Activated naive CD4-positive, alpha-beta T cell treated with anti-CD3 and anti-CD28 coated beads, Interleukin-2, amount 50 U/mL, for 72 hours (primary cell): ENCODE data around the gene ZDHHC4. TPM values are rescaled to one million over a fixed set of nuclear protein-coding genes. Genes with fewer than 3 reads are reported as not detected.
A peak's percentile ranks its signal among the peaks of the same experiment; 100 is the strongest.
"Not testable (repeated sequence)": the region's sequence is repeated elsewhere in the genome, so short reads cannot be mapped to it uniquely, and the experiment has no call there.

Source experiments
- ATAC-seq, 2 donors: fragments of 150-1000 bp; cut with Tn5 transposase; 2 replicates each; pipeline ENCODE4 v1.10.0; 2021; ENCODE audit warnings: mild to moderate bottlenecking in 2 of 2, moderate library complexity in 2 of 2
- DNase-seq, 2 donors: peaks; one replicate each; pipeline ENCODE4 v3.0.0; 2021 to 2022; ENCODE audit warnings: low spot score in 2 of 2
- H3K27ac Mint-ChIP-seq, 2 donors: one replicate each; pipeline ENCODE4 v1.8.0; 2022; ENCODE audit warnings: mild to moderate bottlenecking in 2 of 2, mixed read lengths in 2 of 2
- H3K36me3 Mint-ChIP-seq, 2 donors: one replicate each; pipeline ENCODE4 v1.8.0; 2022; ENCODE audit warnings: mixed read lengths in 2 of 2
- H3K9me3 Mint-ChIP-seq, 2 donors: one replicate each; pipeline ENCODE4 v1.8.0; 2022; ENCODE audit warnings: mixed read lengths in 2 of 2
- total RNA-seq, 2 donors: library from RNA; stranded (reverse); gene quantifications; one replicate each; pipeline ENCODE4 v1.2.3, GENCODE V29; 2022

ZDHHC4 gene
- total RNA-seq, 2 donors from 2014 or later, result 25.7 to 40.6 TPM

DNA sequence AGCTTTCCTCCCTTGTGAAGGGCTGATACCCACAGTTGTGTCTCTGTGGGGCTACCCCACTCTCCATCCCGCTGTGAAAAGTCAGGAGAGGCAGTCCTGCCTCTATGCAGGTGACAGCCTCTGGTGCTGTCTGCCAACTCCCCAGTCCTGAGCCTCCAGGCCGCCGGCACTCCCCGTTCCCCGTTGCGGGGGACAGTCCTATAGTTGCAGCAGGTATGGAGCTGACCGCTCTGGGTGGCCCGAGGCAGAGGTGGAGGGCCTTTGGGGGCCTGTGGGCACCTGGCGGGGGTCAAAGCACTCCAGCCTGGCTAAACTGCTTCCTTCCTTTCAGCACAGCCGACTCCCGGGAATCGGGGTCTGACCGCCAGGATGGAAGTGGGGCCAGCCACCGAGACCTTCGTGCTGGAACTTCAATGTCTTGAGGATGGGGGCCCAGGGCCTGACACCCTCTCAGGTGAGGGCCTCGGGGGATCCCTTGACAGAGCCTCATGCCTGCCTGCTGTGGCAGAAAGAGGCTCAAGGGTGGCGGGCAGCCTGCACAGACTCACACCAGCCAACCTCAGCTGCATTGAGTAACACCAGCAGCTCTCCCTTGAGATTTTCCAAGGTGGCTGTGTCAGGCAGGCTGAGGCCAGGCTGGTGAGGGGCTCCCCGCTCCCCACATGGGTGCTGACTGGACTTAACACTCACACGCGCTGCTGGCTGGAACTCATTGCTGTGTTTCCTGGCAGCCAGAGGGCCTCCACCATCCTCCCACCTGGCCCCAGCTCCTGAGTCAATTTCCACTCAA lies 39.8 kb downstream of the ZDHHC4 start:
- peaks cover 10 to 15% of the 10 kb centered on the region in 2 donors for H3K36me3 Mint-ChIP-seq
- no peak for DNase-seq
- ATAC-seq, result no peak
- no peak overlapping the region for H3K27ac Mint-ChIP-seq
- no peaks in the 10 kb centered on the region for H3K9me3 Mint-ChIP-seq

DNA sequence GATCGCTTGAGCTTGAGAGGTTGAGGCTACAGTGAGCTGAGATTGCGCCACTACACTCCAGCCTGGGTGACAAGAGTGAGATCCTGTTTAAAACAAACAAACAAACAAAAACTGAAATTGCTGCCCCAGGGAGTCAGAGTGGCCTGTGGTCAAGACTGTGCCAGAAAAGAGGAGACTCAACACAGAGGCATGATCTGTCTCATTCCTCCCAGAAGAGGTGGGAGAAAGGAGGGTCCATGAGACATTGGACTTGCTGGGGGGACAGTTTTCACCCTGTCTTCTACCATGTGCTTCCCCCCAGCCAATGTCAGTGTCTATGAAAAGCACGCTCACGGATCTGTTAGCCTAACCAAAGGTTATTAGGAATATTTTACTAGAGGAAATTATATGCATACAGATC lies 41.4 kb downstream of the ZDHHC4 start:
- DNase-seq (no peak), ATAC-seq (no peak)
- Mint-ChIP-seq H3K27ac (no peak overlapping the region), H3K9me3 (no peaks in the 10 kb centered on the region), H3K36me3 (peaks cover 14 to 15% of the 10 kb centered on the region in 2 donors)

- H3K36me3 Mint-ChIP-seq, result peaks cover 9 to 14% of the 10 kb centered on the region in 2 donors
- no peaks in the 10 kb centered on the region for H3K9me3 Mint-ChIP-seq
- H3K27ac Mint-ChIP-seq, result no peak overlapping the region
- no peak for DNase-seq
- ATAC-seq, result peak in 1 of 2 donors; percentile 36
These were observed 42.7 kb downstream of the ZDHHC4 start for GRCh38 chr7:6619961-6620360.

- Mint-ChIP-seq H3K9me3 (no peaks in the 10 kb centered on the region), H3K36me3 (peaks cover 9 to 14% of the 10 kb centered on the region in 2 donors), H3K27ac (no peak overlapping the region)
- ATAC-seq, result no peak
- no peak for DNase-seq
These were observed 44.2 kb downstream of the ZDHHC4 start for GRCh38 chr7:6621195-6622133.

DNA sequence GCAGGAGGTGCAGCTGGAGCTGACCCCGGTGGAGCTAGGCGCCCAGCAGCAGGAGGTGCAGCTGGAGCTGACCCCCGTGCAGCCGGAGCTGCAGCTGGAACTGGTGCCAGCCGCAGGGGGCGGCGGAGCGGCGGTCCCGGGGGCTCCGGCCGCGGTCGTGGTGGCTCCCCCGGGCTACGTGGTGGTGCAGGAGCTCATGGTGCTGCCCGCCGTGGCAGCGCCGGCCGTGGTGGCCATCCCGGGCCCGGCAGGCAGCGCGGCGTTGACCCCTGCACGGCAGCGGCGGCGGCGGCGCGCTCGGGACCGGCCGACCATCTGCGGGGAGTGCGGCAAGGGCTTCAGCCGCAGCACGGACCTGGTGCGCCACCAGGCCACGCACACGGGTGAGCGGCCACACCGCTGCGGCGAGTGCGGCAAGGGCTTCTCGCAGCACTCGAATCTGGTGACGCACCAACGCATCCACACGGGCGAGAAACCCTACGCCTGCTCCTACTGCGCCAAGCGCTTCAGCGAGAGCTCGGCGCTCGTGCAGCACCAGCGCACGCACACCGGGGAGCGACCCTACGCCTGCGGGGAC lies 45.0 kb downstream of the ZDHHC4 start:
- Mint-ChIP-seq H3K9me3 (no peaks in the 10 kb centered on the region), H3K36me3 (peaks cover 9 to 14% of the 10 kb centered on the region in 2 donors), H3K27ac (no peak overlapping the region)
- ATAC-seq, result no peak
- DNase-seq, result no peak

GRCh38 chr7:6623589-6624245 lies 46.5 kb downstream of the ZDHHC4 start:
- no peak for DNase-seq
- peak overlapping the region; percentile 79 to 89 for H3K27ac Mint-ChIP-seq
- peaks cover 9 to 14% of the 10 kb centered on the region in 2 donors for H3K36me3 Mint-ChIP-seq
- peak; percentile 22 to 82 for ATAC-seq
- no peaks in the 10 kb centered on the region for H3K9me3 Mint-ChIP-seq

- DNase-seq, result no peak
- Mint-ChIP-seq H3K27ac (peak overlapping the region; percentile 79 to 89), H3K36me3 (peaks cover 9 to 14% of the 10 kb centered on the region in 2 donors), H3K9me3 (no peaks in the 10 kb centered on the region)
- no peak for ATAC-seq
These were observed 47.0 kb downstream of the ZDHHC4 start for GRCh38 chr7:6624246-6624611.

DNA sequence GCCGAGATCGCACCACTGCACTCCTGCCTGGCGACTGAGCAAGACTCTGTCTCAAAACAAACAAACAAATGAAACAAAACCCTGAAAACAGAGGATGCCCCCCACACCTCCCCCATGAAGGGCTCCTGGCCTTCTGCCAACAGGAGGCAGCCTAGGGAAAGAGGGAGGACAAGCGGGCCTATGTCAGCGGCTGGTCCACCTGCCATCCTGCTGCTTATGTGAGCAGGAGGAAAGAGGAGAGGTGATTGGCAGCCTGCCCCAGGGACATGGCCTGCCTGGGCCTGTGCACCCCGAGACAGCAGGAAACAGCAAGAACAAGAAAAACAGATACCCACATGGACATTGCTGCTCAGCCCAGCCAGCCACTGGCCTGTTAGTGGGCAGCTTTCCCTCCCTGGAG lies 50.8 kb downstream of the ZDHHC4 start:
- no peak overlapping the region for H3K27ac Mint-ChIP-seq
- DNase-seq, result no peak
- ATAC-seq, result no peak
- H3K36me3 Mint-ChIP-seq, result peaks cover 0 to 3% of the 10 kb centered on the region in 2 donors
- H3K9me3 Mint-ChIP-seq, result no peaks in the 10 kb centered on the region

DNA sequence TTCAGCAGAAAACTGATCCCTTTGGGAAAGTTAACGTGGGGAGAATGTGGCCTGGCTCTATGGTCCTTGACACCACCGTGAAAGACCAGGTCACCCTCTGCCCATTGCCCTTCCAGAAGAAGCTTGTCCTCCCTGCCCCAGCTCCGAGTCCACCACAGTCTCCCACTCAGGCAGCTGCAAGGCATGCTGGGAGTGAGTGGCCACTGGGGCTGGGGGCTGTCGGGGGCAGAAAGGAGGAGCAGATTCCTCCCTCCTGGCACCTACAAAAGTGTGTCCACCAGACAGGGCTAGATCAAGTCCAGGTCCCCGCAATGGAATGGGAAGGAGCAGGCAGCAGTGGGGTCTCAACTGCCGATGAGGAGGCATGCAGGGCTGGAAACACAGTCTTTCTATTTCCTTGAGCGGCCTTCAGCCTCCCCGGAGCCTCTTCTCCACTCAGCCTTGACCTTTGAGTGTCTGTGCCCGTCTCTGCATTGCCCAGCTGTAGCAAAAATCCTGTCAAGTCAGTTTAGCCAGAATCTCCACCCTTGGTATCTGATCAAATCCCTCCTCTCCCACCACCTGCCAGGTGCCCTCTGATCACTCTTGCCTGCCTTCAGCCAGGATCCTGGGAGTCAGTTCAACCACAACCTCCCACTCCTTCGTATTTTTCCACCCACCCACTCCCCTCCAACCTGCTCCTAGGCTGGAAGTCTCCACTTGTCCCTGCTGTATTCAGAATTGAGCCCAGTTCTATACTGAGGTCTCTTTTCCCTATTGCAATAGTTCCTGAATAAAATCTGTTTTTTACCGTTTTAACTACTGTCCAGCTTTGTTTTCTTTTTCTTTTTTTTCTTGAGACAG lies 53.0 kb downstream of the ZDHHC4 start:
- DNase-seq, result no peak
- Mint-ChIP-seq H3K27ac (no peak overlapping the region), H3K36me3 (no peaks in the 10 kb centered on the region), H3K9me3 (no peaks in the 10 kb centered on the region)
- ATAC-seq, result no peak

- Mint-ChIP-seq H3K9me3 (no peaks in the 10 kb centered on the region), H3K36me3 (no peaks in the 10 kb centered on the region), H3K27ac (peak overlapping the region; percentile 3 to 65)
- DNase-seq (no peak), ATAC-seq (peak; percentile 52 to 71)
These were observed 54.4 kb downstream of the ZDHHC4 start for GRCh38 chr7:6631605-6632004.

DNA sequence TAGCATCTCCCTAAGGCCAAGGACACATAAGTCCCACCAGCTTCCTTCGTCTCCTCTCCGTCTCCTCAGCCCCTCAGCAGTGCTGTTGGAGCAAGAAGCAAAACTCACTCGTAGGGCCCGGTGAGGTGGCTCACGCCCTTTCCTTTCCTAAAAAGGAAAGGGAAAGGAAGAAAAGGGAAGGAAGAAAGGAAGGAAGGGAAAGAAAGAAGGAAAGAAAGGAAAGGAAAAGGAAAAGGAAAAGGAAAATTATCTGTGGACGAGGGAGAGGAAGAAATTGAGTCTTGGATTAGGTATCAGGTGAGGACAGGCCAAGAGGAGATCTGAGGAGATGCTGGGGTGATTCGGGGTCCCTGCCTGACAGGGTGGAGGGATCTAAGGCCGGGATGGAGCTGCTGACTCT lies 56.8 kb downstream of the ZDHHC4 start:
- DNase-seq (no peak), ATAC-seq (no peak)
- Mint-ChIP-seq H3K36me3 (peaks cover 11 to 13% of the 10 kb centered on the region in 2 donors), H3K9me3 (no peaks in the 10 kb centered on the region), H3K27ac (peak overlapping the region in 1 of 2 donors; percentile 56)

GRCh38 chr7:6634971-6635370 lies 57.7 kb downstream of the ZDHHC4 start:
- ATAC-seq, DNase-seq, H3K27ac Mint-ChIP-seq, H3K9me3 Mint-ChIP-seq: not testable (repeated sequence)
- H3K36me3 Mint-ChIP-seq, result peaks cover 16 to 22% of the 10 kb centered on the region in 2 donors

- H3K27ac Mint-ChIP-seq, result peak within 1 kb of the TSS; percentile 83 to 96
- peaks cover 19 to 27% of the 10 kb centered on the region in 2 donors for H3K36me3 Mint-ChIP-seq
- DNase-seq, result peak; percentile 70 to 75
- peak; percentile 77 to 81 for ATAC-seq
- no peaks in the 10 kb centered on the region for H3K9me3 Mint-ChIP-seq
These were observed 59.7 kb downstream of the ZDHHC4 start, which contains the start of gene ZNF316 for GRCh38 chr7:6636741-6637543. TSS of gene ZNF316 (plus strand) at chr7:6637318. CDS start at chr7:6642410, 5,092 bp downstream.

- peak; percentile 60 to 74 for DNase-seq
- peak; percentile 61 to 83 for ATAC-seq
- H3K27ac Mint-ChIP-seq, result peak overlapping the region; percentile 81 to 96
- H3K9me3 Mint-ChIP-seq, result no peaks in the 10 kb centered on the region
- H3K36me3 Mint-ChIP-seq, result peaks cover 19 to 27% of the 10 kb centered on the region in 2 donors
These were observed 60.4 kb downstream of the ZDHHC4 start for GRCh38 chr7:6637544-6638229.
